GM13976 (cell line): Measurements from ENCODE around the gene HOXA6.

Source experiments
- DNase-seq: peaks from one replicate; pipeline ENCODE4 v3.0.0; 2012; ENCODE audit warnings: low spot score
- in situ Hi-C: fragments of 300-500 bp; cut with MboI; formaldehyde crosslinking; loops from one replicate; pipeline ENCODE4 v1.12.0; 2022; ENCODE audit warnings: low sequenced_read_pairs, mixed read lengths, inconsistent platforms; ENCODE audit not compliant: unreplicated experiment
- TF ChIP-seq, protein P1 (sequence below): IDR thresholded peaks from 2 replicates; pipeline ENCODE4 v1.5.1; 2012; ENCODE audit warnings: borderline replicate concordance, mild to moderate bottlenecking; ENCODE audit not compliant: insufficient read depth; ENCODE audit errors: extremely low read depth, missing control alignments, control extremely low read depth

The HOXA6 gene

DNA sequence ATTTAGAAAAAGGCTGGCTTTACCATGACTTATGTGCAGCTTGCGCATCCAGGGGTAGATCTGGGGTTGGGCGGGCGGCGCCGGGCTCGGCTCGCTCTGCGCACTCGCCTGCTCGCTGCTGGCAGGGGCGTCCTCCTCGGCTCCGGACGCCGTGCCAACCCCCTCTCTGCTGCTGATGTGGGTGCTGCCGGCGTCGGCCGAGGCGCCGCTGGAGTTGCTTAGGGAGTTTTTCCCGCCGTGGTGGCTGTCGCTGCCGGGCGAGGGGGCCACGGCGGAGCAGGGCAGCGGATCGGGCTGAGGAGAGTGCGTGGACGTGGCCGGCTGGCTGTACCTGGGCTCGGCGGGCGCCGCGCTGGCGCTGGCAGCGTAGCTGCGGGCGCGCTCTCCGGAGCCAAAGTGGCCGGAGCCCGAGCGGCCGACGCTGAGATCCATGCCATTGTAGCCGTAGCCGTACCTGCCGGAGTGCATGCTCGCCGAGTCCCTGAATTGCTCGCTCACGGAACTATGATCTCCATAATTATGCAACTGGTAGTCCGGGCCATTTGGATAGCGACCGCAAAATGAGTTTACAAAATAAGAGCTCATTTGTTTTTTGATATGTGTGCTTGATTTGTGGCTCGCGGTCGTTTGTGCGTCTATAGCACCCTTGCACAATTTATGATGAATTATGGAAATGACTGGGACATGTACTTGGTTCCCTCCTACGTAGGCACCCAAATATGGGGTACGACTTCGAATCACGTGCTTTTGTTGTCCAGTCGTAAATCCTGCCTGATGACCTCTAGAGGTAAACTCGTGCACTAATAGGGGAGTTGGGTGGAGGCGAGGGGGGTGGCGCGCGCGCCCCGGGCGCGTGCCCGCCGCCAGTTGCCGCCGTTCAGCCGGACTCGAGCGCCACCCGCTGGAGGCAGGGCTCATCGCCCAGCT, 4.3 kb downstream of the HOXA6 start, which contains the start of gene HOXA5:
Gene HOXA5, minus strand, starts transcription at position 659 of the 927 bp plus-strand sequence. Its CDS starts 74 bp downstream, at position 585.
- in situ Hi-C loops = no loop called here

DNA sequence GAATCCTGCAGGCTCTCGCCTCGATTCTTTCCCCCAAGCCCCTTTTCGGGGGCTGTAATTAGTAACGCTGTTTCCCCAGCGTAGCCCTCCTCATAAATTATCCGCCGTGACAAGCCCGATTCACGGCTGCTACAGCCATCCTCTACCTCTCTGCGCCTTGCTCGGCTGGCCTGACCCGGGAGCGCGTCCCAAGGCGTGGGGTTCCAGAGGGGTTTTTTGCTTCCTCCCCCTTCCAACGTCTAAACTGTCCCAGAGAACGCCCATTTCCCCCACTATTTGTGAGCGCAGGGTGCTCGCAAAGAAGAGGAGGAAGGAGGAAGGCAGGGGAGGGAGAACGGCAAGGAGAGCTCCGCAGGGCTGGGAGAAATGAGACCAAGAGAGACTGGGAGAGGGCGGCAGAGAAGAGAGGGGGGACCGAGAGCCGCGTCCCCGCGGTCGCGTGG, 5.0 kb downstream of the HOXA6 start:
- in situ Hi-C loops = no loop called here
- TF ChIP-seq, protein P1, sequence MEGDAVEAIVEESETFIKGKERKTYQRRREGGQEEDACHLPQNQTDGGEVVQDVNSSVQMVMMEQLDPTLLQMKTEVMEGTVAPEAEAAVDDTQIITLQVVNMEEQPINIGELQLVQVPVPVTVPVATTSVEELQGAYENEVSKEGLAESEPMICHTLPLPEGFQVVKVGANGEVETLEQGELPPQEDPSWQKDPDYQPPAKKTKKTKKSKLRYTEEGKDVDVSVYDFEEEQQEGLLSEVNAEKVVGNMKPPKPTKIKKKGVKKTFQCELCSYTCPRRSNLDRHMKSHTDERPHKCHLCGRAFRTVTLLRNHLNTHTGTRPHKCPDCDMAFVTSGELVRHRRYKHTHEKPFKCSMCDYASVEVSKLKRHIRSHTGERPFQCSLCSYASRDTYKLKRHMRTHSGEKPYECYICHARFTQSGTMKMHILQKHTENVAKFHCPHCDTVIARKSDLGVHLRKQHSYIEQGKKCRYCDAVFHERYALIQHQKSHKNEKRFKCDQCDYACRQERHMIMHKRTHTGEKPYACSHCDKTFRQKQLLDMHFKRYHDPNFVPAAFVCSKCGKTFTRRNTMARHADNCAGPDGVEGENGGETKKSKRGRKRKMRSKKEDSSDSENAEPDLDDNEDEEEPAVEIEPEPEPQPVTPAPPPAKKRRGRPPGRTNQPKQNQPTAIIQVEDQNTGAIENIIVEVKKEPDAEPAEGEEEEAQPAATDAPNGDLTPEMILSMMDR = no peak
- no peak for DNase-seq

More for the DNA sequence above, 4.3 kb downstream of the HOXA6 start, which contains the start of gene HOXA5:
- TF ChIP-seq, protein P1 = no peak
- peak; percentile 32 for DNase-seq

DNA sequence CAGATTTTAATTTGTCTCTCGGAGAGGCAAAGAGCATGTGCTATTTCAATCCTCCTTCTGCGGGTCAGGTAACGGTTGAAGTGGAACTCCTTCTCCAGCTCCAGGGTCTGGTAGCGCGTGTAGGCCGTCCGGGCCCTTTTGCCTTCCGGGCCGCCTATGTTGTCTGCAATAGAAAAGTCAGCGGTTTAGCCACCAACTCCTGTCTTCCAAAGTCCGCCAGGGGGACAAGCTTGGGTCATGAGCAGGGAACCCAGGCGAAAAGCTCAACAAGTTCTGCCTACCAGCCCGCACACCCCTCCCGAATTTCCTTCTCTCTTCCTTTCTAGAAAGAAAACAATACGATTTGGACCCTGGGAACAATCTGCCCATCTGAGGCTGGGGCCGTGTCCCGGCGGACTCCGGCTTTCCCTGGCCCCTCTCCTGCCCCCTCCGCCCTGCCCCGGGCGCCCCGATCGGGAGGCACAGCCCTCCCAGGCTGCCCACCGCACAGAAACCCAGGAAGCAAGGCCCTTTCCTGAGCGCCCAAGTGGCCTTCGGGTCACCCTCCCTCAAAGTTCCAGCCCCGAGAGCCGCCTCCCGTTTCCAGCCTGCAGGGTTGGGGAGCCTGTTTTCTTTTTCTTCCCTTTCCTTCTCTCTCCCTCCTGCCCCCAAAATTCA, 5.5 kb downstream of the HOXA6 start:
- DNase-seq = no peak
- in situ Hi-C loops = no loop called here
- TF ChIP-seq, protein P1 = no peak

DNA sequence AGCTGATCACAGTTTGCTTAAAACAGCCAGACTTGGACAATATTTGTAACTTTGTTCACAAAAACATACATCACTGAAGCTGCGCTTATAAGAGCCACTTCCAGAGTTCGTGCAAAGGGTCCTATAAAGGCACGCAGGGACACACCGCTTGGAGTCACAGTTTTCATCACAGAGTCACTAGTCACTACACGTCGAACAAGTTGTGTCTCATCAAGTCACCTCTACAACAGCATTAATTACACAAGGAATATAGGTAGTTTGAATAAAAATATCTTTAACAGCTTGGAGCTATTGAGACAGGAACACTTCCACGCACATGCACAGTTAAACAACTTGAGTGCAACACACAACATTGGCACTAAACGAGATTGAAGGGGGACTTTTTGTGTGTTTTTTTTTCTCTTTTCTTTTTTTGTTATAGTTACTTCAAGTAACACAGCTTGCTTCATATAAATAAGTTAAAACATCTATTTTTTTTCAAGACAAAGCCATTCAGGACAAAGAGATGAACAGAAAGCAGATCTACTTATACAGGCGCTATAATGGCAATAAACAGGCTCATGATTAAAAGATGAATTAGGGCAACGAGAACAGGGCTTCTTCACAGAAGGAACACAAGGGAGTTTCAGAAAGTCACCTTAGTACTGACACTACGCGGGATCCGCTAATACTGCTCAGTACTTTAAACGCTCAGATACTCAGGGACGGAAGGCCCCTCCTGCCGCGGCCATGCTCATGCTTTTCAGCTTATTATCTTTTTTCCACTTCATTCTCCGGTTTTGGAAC, 6.2 kb downstream of the HOXA6 start:
- DNase-seq = no peak
- TF ChIP-seq, protein P1 = no peak
- in situ Hi-C loops = no loop called here

DNA sequence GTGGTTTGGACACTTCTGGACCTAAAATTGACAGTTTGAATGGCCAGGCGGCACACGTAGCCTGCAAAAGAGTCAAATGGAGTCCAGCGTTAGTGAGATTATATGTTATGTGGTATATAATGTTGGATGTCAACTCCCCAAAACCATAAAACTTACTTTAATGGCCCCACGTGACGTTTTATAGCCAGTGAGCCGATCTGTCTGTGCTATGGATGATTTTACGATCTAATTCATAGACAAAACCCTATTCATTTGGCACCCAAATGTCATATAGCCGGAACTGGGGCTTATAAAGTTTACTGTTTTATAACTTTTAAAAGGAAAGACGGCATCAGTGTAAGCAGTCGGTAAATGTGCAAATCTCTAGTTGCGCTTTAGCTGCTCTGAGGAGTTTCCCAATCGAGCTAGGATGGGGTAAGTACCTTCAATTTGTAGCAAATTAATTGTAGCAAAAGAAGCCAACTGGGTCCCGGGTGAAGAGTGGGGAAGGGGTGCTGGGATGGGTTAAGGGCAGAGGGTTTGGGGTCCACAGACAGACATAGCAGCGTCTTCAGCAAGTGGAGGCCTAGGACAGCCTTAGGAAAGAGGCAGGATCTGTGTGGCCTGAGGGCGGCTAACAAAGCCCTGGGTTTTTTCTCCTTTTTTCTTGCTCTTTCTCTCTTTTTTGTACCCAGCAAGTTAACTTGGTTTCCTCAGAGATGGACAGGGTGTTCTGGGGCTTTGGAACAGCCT, 7.3 kb downstream of the HOXA6 start:
- TF ChIP-seq, protein P1 = no peak
- DNase-seq = no peak
- in situ Hi-C loops = no loop called here
